Astrocyte of the spinal cord (primary cell): ENCODE data around the gene RPL39.

Experiments used
- DNase-seq: peaks from one replicate; pipeline ENCODE4 v3.0.0; 2011; ENCODE audit warnings: low read depth, low spot score
- H3K4me3 ChIP-seq: 2 replicates; pipeline ENCODE4 v1.5.1; 2011; ENCODE audit warnings: low read depth, mild to moderate bottlenecking, low read length, moderate library complexity
- in situ Hi-C: cut with HindIII; loops from 2 replicates; pipeline ENCODE4 v1.10.0; 2017; ENCODE audit warnings: low sequenced_read_pairs
- TF ChIP-seq, protein P1 (sequence below): IDR thresholded peaks from 2 replicates; pipeline ENCODE4 v1.5.1; 2012; ENCODE audit warnings: low read depth, mild to moderate bottlenecking, low read length, inconsistent platforms

The RPL39 gene

GRCh38 chrX:119760026-119760877, 31.2 kb downstream of the RPL39 start:
- no peak for DNase-seq
- TF ChIP-seq, protein P1, sequence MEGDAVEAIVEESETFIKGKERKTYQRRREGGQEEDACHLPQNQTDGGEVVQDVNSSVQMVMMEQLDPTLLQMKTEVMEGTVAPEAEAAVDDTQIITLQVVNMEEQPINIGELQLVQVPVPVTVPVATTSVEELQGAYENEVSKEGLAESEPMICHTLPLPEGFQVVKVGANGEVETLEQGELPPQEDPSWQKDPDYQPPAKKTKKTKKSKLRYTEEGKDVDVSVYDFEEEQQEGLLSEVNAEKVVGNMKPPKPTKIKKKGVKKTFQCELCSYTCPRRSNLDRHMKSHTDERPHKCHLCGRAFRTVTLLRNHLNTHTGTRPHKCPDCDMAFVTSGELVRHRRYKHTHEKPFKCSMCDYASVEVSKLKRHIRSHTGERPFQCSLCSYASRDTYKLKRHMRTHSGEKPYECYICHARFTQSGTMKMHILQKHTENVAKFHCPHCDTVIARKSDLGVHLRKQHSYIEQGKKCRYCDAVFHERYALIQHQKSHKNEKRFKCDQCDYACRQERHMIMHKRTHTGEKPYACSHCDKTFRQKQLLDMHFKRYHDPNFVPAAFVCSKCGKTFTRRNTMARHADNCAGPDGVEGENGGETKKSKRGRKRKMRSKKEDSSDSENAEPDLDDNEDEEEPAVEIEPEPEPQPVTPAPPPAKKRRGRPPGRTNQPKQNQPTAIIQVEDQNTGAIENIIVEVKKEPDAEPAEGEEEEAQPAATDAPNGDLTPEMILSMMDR, result no peak
- in situ Hi-C loops, result no loop called here
- H3K4me3 ChIP-seq, result no peak overlapping the region

DNA sequence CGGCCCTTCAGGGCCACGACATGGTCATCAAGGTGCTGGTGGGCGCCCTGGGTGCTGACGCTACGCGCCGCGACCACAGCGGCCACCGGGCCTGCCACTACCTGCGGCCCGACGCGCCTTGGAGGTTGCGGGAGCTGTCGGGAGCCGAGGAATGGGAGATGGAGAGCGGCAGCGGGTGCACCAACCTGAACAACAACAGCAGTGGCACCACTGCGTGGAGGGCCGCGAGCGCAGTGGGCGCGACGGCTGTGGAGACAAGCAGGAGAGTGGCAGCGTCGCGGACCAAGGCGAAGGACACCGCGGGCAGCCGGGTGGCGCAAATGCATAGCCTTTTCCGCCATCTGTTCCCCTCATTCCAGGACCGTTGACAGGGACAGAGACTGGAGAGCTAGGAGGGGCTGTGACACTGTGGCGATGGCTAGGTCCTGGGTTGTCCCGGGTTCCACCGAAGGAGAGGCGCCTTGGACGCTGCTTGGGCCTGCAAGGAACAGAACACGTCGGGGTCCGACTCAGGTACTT, 32.1 kb downstream of the RPL39 start:
- in situ Hi-C loops, result no loop called here

DNA sequence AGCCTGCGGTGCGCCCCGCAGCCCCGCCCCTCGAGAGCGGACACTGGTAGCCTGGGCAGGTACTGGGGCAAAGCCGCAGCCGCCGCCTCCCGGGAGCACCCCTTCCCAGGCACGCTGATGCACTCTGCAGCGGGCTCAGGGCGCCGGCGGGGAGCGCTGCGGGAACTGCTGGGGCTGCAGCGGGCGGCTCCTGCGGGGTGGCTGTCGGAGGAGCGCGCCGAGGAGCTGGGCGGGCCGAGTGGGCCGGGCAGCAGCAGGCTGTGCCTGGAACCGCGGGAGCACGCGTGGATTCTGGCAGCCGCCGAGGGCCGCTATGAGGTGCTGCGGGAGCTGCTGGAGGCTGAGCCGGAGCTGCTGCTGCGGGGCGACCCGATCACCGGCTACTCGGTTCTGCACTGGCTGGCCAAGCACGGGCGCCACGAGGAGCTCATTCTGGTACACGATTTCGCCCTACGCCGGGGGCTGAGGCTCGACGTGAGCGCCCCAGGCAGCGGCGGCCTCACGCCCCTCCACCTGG, 32.6 kb downstream of the RPL39 start:
- no peak for DNase-seq
- TF ChIP-seq, protein P1, result no peak
- in situ Hi-C loops, result no loop called here
- peak overlapping the region; percentile 32 for H3K4me3 ChIP-seq

More for the DNA sequence above, 32.1 kb downstream of the RPL39 start:
- no peak for DNase-seq
- H3K4me3 ChIP-seq, result no peak overlapping the region
- TF ChIP-seq, protein P1, result no peak

GRCh38 chrX:119757979-119758730, 33.3 kb downstream of the RPL39 start, which contains the start of gene SOWAHD:
Gene SOWAHD (plus strand): TSS chrX:119758588. CDS start chrX:119758668, 80 bp downstream.
- DNase-seq, result no peak
- TF ChIP-seq, protein P1, result no peak
- peak within 1 kb of the TSS; percentile 32 for H3K4me3 ChIP-seq
- in situ Hi-C loops, result no loop called here

- DNase-seq, result no peak
- TF ChIP-seq, protein P1, result no peak
- in situ Hi-C loops, result no loop called here
- no peak overlapping the region for H3K4me3 ChIP-seq
These were observed 33.8 kb downstream of the RPL39 start for GRCh38 chrX:119757646-119757978.

DNA sequence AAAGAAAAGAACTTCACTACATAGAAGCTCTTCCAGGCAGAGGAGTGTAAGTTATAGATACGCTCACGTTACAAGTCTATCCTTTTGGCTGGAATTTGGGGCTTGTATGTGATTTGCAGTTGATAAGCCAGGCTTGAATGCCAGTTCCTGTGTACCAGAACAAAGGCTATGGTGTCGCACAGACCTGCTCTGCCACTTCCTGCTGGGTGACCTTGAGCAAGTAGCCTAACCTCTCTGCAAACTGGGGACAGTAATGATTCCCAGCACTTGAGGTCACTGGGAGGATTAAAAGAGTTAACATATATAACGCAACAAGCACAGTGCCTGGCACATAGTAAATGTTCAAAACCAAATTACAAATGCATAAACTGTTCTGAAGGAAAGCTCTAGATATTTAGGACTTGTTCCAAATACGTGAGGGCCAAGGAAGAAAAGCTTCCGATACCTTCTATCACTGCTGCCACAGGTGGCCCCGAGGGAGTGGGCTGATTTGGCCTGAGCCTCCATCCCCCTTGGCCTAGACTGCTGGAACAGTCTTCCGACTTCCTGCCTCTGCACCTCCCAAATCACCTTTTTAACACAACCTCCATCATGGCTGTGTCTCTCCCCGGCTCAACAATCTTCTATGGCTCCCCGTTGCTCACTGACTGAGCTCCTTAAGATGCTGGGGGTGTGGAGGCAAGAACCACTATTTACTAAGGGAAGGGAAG, 34.3 kb downstream of the RPL39 start:
- in situ Hi-C loops, result no loop called here
- TF ChIP-seq, protein P1, result no peak
- no peak overlapping the region for H3K4me3 ChIP-seq
- DNase-seq, result no peak
